Stimulated activated CD4-positive, alpha-beta T cell treated with anti-CD3 and anti-CD28 coated beads, Interleukin-2, amount 100 ng/mL, for 48 hours (primary cell): ENCODE data around the gene TSPAN2.
A peak's percentile ranks its signal among the peaks of the same experiment; 100 is the strongest.

Experiments used
- DNase-seq, 2 donors: peaks; one replicate each; pipeline ENCODE4 v3.0.0-alpha.2; 2020

TSPAN2 gene

GRCh38 chr1:115112496-115113375 is 23.4 kb upstream of the TSPAN2 start:
- peak; percentile 54 to 58 for DNase-seq

- no peak for DNase-seq
Measured at GRCh38 chr1:115107516-115108260, 18.4 kb upstream of the TSPAN2 start.

- DNase-seq, result no peak
Measured at GRCh38 chr1:115105831-115106230, 16.5 kb upstream of the TSPAN2 start.

- DNase-seq, result no peak
Measured at GRCh38 chr1:115099693-115100050, 10.4 kb upstream of the TSPAN2 start.

GRCh38 chr1:115098979-115099692 is 9.8 kb upstream of the TSPAN2 start:
- peak; percentile 28 to 41 for DNase-seq

- DNase-seq, result no peak
Measured at GRCh38 chr1:115092175-115092574, 2.9 kb upstream of the TSPAN2 start.

GRCh38 chr1:115091572-115091971 is 2.3 kb upstream of the TSPAN2 start:
- no peak for DNase-seq

- no peak for DNase-seq
Measured at GRCh38 chr1:115090956-115091355, 1.7 kb upstream of the TSPAN2 start.

GRCh38 chr1:115090540-115090939 is 1.2 kb upstream of the TSPAN2 start:
- DNase-seq, result no peak

GRCh38 chr1:115090186-115090490 is 835 bp upstream of the TSPAN2 start:
- DNase-seq, result no peak

- DNase-seq, result no peak
Measured at GRCh38 chr1:115088871-115089419, 358 bp downstream of the TSPAN2 start.

GRCh38 chr1:115088115-115088778 is 1.1 kb downstream of the TSPAN2 start:
- no peak for DNase-seq

GRCh38 chr1:115086176-115086830 is 3.0 kb downstream of the TSPAN2 start:
- DNase-seq, result no peak

GRCh38 chr1:115084902-115085511 is 4.3 kb downstream of the TSPAN2 start:
- DNase-seq, result no peak

GRCh38 chr1:115082949-115083348 is 6.4 kb downstream of the TSPAN2 start:
- DNase-seq, result no peak

- no peak for DNase-seq
Measured at GRCh38 chr1:115078708-115079107, 10.6 kb downstream of the TSPAN2 start.

- no peak for DNase-seq
Measured at GRCh38 chr1:115077984-115078330, 11.3 kb downstream of the TSPAN2 start.

- DNase-seq, result no peak
Measured at GRCh38 chr1:115077286-115077983, 11.9 kb downstream of the TSPAN2 start.

- DNase-seq, result no peak
Measured at GRCh38 chr1:115076384-115076915, 12.9 kb downstream of the TSPAN2 start.

- no peak for DNase-seq
Measured at GRCh38 chr1:115074839-115075534, 14.3 kb downstream of the TSPAN2 start.
